PC-9 (cell line): ENCODE data around the gene LIMCH1.

Experiments used
- CTCF ChIP-seq: fragments of 200-600 bp; sonication (generic); conservative IDR thresholded peaks from 2 replicates; pipeline ENCODE4 v1.6.1; 2017; ENCODE audit warnings: mixed run types, antibody characterized with exemption, mild to moderate bottlenecking, moderate library complexity
- EZH2 ChIP-seq: fragments of 200-600 bp; sonication (generic); IDR thresholded peaks from 2 replicates; pipeline ENCODE4 v1.8.0; 2017; ENCODE audit warnings: antibody characterized with exemption, low read depth

DNA sequence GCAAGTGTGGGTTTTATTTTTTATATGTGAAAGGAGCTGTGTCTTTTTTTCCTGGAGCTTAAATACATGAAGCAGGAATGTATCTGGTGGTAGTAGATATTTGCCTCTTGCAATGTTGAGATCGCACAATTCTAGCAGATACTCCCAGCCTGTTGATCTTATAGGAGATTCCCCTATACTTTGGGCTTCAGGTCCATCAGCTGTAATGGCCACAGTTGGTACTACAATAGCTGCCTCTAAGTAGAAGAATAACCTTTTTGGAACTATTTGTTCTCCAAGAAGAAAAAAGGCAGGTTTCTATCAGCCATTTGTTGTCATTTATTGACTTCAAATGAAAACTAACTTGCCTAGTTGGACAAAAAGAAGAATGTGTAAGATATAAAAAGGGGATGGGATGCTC is 37.7 kb downstream of the LIMCH1 start:
- TF ChIP-seq CTCF, result peak; percentile 16; the same call in 1 of the 2 replicates
- TF ChIP-seq EZH2, result no peak
